Activated naive CD4-positive, alpha-beta T cell treated with anti-CD3 and anti-CD28 coated beads, Interleukin-2, amount 50 U/mL, for 24 hours (primary cell): ENCODE data around the gene SPATA33.
"Not testable (repeated sequence)": the region's sequence is repeated elsewhere in the genome, so short reads cannot be mapped to it uniquely, and the experiment has no call there.

Source experiments
- H3K27ac Mint-ChIP-seq: one replicate; pipeline ENCODE4 v1.8.0; 2021; ENCODE audit warnings: mild to moderate bottlenecking, mixed read lengths
- H3K27me3 Mint-ChIP-seq: one replicate; pipeline ENCODE4 v1.8.0; 2021; ENCODE audit warnings: mixed read lengths
- H3K36me3 Mint-ChIP-seq: one replicate; pipeline ENCODE4 v1.8.0; 2021; ENCODE audit warnings: mixed read lengths
- H3K4me1 Mint-ChIP-seq: one replicate; pipeline ENCODE4 v1.8.0; 2021; ENCODE audit warnings: mixed read lengths
- H3K4me3 Mint-ChIP-seq: one replicate; pipeline ENCODE4 v1.8.0; 2021; ENCODE audit warnings: mild to moderate bottlenecking, mixed read lengths
- H3K9me3 Mint-ChIP-seq: one replicate; pipeline ENCODE4 v1.8.0; 2021; ENCODE audit warnings: mixed read lengths

The SPATA33 gene

GRCh38 chr16:89670496-89671431, 13.1 kb downstream of the SPATA33 start:
- Mint-ChIP-seq H3K9me3 (no peaks in the 10 kb centered on the region), H3K27ac (peak overlapping the region; percentile 46), H3K36me3 (no peaks in the 10 kb centered on the region)

GRCh38 chr16:89671565-89671964, 13.9 kb downstream of the SPATA33 start:
- H3K4me1 Mint-ChIP-seq: peaks cover 11% of the 10 kb centered on the region
- H3K27ac Mint-ChIP-seq, H3K4me3 Mint-ChIP-seq, H3K27me3 Mint-ChIP-seq, H3K9me3 Mint-ChIP-seq, H3K36me3 Mint-ChIP-seq: not testable (repeated sequence)

More at GRCh38 chr16:89670496-89671431, 13.1 kb downstream of the SPATA33 start:
- H3K4me1 Mint-ChIP-seq: peaks cover 11% of the 10 kb centered on the region
- H3K27me3 Mint-ChIP-seq: no peaks in the 10 kb centered on the region
- no peak overlapping the region for H3K4me3 Mint-ChIP-seq

- Mint-ChIP-seq H3K36me3 (no peaks in the 10 kb centered on the region), H3K27ac (no peak overlapping the region), H3K4me3 (no peak overlapping the region), H3K27me3 (no peaks in the 10 kb centered on the region), H3K9me3 (no peaks in the 10 kb centered on the region), H3K4me1 (peaks cover 11% of the 10 kb centered on the region)
These were observed 14.7 kb downstream of the SPATA33 start for GRCh38 chr16:89672177-89672941.

GRCh38 chr16:89678258-89678657, 20.6 kb downstream of the SPATA33 start:
- Mint-ChIP-seq H3K4me1 (no peaks in the 10 kb centered on the region), H3K27me3 (no peaks in the 10 kb centered on the region), H3K9me3 (no peaks in the 10 kb centered on the region), H3K27ac (no peak overlapping the region), H3K36me3 (no peaks in the 10 kb centered on the region), H3K4me3 (no peak overlapping the region)

GRCh38 chr16:89685916-89686315, 28.3 kb downstream of the SPATA33 start:
- H3K4me3 Mint-ChIP-seq: peak overlapping the region; percentile 95
- H3K36me3 Mint-ChIP-seq: peaks cover 8% of the 10 kb centered on the region
- H3K27me3 Mint-ChIP-seq: no peaks in the 10 kb centered on the region
- peaks cover 12% of the 10 kb centered on the region for H3K4me1 Mint-ChIP-seq
- no peak overlapping the region for H3K27ac Mint-ChIP-seq
- no peaks in the 10 kb centered on the region for H3K9me3 Mint-ChIP-seq

GRCh38 chr16:89686520-89687091, 29.0 kb downstream of the SPATA33 start, which contains the start of gene CDK10:
Gene CDK10, plus strand, starts transcription at chr16:89686689. Its CDS starts 22 bp downstream, at chr16:89686711.
- peak within 1 kb of the TSS; percentile 98 for H3K27ac Mint-ChIP-seq
- peak within 1 kb of the TSS; percentile 95 for H3K4me3 Mint-ChIP-seq
- H3K9me3 Mint-ChIP-seq: no peaks in the 10 kb centered on the region
- H3K36me3 Mint-ChIP-seq: peaks cover 8% of the 10 kb centered on the region
- no peaks in the 10 kb centered on the region for H3K27me3 Mint-ChIP-seq
- H3K4me1 Mint-ChIP-seq: peaks cover 12% of the 10 kb centered on the region

GRCh38 chr16:89687092-89687940, 29.7 kb downstream of the SPATA33 start:
- Mint-ChIP-seq H3K27me3 (no peaks in the 10 kb centered on the region), H3K36me3 (peaks cover 8% of the 10 kb centered on the region), H3K4me3 (peak overlapping the region; percentile 95), H3K9me3 (no peaks in the 10 kb centered on the region), H3K4me1 (peaks cover 12% of the 10 kb centered on the region), H3K27ac (peak overlapping the region; percentile 87)

- Mint-ChIP-seq H3K27me3 (no peaks in the 10 kb centered on the region), H3K36me3 (peaks cover 8% of the 10 kb centered on the region), H3K4me1 (peaks cover 12% of the 10 kb centered on the region), H3K27ac (peak overlapping the region; percentile 62), H3K9me3 (no peaks in the 10 kb centered on the region), H3K4me3 (peak overlapping the region; percentile 95)
These were observed 30.8 kb downstream of the SPATA33 start for GRCh38 chr16:89688395-89688794.

- H3K36me3 Mint-ChIP-seq: peaks cover 8% of the 10 kb centered on the region
- H3K9me3 Mint-ChIP-seq: no peaks in the 10 kb centered on the region
- no peak overlapping the region for H3K27ac Mint-ChIP-seq
- H3K27me3 Mint-ChIP-seq: no peaks in the 10 kb centered on the region
- H3K4me3 Mint-ChIP-seq: no peak overlapping the region
- peaks cover 12% of the 10 kb centered on the region for H3K4me1 Mint-ChIP-seq
These were observed 31.5 kb downstream of the SPATA33 start for GRCh38 chr16:89689142-89689541.

GRCh38 chr16:89689621-89690020, 32.0 kb downstream of the SPATA33 start:
- H3K4me3 Mint-ChIP-seq, H3K36me3 Mint-ChIP-seq, H3K27me3 Mint-ChIP-seq, H3K9me3 Mint-ChIP-seq, H3K27ac Mint-ChIP-seq: not testable (repeated sequence)
- H3K4me1 Mint-ChIP-seq: peaks cover 12% of the 10 kb centered on the region

GRCh38 chr16:89690392-89690901, 32.8 kb downstream of the SPATA33 start:
- peaks cover 12% of the 10 kb centered on the region for H3K4me1 Mint-ChIP-seq
- H3K27me3 Mint-ChIP-seq: no peaks in the 10 kb centered on the region
- peaks cover 8% of the 10 kb centered on the region for H3K36me3 Mint-ChIP-seq
- no peak overlapping the region for H3K4me3 Mint-ChIP-seq
- no peaks in the 10 kb centered on the region for H3K9me3 Mint-ChIP-seq
- H3K27ac Mint-ChIP-seq: no peak overlapping the region

GRCh38 chr16:89691231-89691985, 33.8 kb downstream of the SPATA33 start:
- H3K9me3 Mint-ChIP-seq: no peaks in the 10 kb centered on the region
- H3K4me3 Mint-ChIP-seq: no peak overlapping the region
- H3K27me3 Mint-ChIP-seq: no peaks in the 10 kb centered on the region
- H3K36me3 Mint-ChIP-seq: peaks cover 8% of the 10 kb centered on the region
- peaks cover 13% of the 10 kb centered on the region for H3K4me1 Mint-ChIP-seq
- H3K27ac Mint-ChIP-seq: no peak overlapping the region

GRCh38 chr16:89691986-89692569, 34.4 kb downstream of the SPATA33 start:
- Mint-ChIP-seq H3K4me1 (peaks cover 12% of the 10 kb centered on the region), H3K36me3 (peaks cover 8% of the 10 kb centered on the region), H3K27ac (no peak overlapping the region), H3K27me3 (no peaks in the 10 kb centered on the region), H3K9me3 (no peaks in the 10 kb centered on the region), H3K4me3 (no peak overlapping the region)

GRCh38 chr16:89693289-89693731, 35.7 kb downstream of the SPATA33 start:
- H3K27me3 Mint-ChIP-seq: no peaks in the 10 kb centered on the region
- H3K9me3 Mint-ChIP-seq: no peaks in the 10 kb centered on the region
- peak overlapping the region; percentile 24 for H3K27ac Mint-ChIP-seq
- peaks cover 4% of the 10 kb centered on the region for H3K4me1 Mint-ChIP-seq
- H3K4me3 Mint-ChIP-seq: no peak overlapping the region
- peaks cover 5% of the 10 kb centered on the region for H3K36me3 Mint-ChIP-seq
